Measurements from ENCODE around the gene URM1. TPM values are rescaled to one million over a fixed set of nuclear protein-coding genes. Genes with fewer than 3 reads are reported as not detected.
A peak's percentile ranks its signal among the peaks of the same experiment; 100 is the strongest.

Gene URM1
- total RNA-seq, 1 experiment from 2014 or later = 46.6 TPM

DNA sequence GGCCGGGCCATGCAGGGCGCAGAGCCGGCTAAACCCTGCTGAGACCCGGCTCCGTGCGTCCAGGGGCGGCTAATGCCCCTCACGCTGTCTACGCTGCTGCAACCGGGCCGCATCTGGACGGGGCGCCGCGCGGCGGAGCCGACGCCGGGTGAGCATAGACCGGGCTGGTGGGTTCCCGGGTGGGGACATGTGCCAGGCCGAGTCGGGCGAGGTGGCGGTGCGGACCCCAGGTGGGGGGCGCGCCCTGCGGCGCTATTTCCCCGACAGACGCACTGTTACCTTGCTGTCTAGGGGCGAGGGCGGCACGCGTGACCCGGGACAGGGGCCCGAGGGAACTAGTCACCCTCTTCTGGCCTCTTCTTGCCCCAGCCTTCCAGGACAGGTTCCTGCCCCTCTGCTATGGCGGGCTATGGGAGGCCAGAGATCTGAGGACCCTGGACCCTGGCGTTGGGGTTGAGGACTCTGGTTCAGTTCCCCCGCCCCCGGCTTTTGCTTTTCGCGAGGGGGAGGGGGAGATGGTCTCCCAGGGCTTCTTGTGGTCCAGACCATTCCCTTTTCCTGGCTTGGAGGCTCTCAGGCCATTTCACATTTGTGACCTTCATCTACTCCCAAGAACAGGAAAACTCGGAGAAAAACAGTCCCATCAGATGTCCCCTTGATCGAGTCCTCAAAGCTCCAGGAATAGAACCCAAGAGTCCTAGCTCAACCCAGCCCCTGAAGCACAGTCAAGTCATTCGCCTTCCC is 30.3 kb upstream of the URM1 start:
- H2AK5ac ChIP-seq (ENCODE audit: insufficient read length, low read length) = no peak overlapping the region
- H3K4ac ChIP-seq (ENCODE audit: low read depth, low read length) = no peak overlapping the region
- H2AFZ ChIP-seq (ENCODE audit: low read length) = no peak overlapping the region
- H2BK5ac ChIP-seq (ENCODE audit: insufficient read length, low read length) = no peak overlapping the region
- peaks cover 4 to 5% of the 10 kb centered on the region in 2 experiments for H3K4me1 Mint-ChIP-seq
- H3K18ac ChIP-seq (ENCODE audit: insufficient read length, low read depth, low read length) = no peak overlapping the region
- H4K91ac ChIP-seq (ENCODE audit: insufficient read length, low read depth, low read length) = no peak overlapping the region
- no peaks in the 10 kb centered on the region for H4K20me1 ChIP-seq (ENCODE audit: control insufficient read depth, insufficient read depth, insufficient read length)
- H3K4me2 ChIP-seq (ENCODE audit: insufficient read depth, insufficient read length, low read length) = peak overlapping the region; percentile 70
- H3K27ac ChIP-seq (ENCODE audit: insufficient read length, low read depth, low read length) = no peak overlapping the region
- no peak overlapping the region for H2BK15ac ChIP-seq (ENCODE audit: low read depth, low read length)
- H2BK12ac ChIP-seq (ENCODE audit: insufficient read length, low read depth, low read length) = no peak overlapping the region
- no peak overlapping the region for H2BK20ac ChIP-seq (ENCODE audit: low read depth, low read length, poor library complexity, severe bottlenecking)
- no peak for TF ChIP-seq CTCF (conservative IDR thresholded peaks at IDR 0.05)
- H3K23ac ChIP-seq (ENCODE audit: insufficient read length, low read depth, low read length) = no peak overlapping the region
- peak; percentile 41 for DNase-seq
- no peak overlapping the region for H3K56ac ChIP-seq (ENCODE audit: insufficient read length, low read depth, low read length)
- no peak overlapping the region for H4K8ac ChIP-seq (replicated peaks; ENCODE audit: insufficient read length, low read depth, low read length)
- H3T11ph ChIP-seq (ENCODE audit: low read length) = no peak overlapping the region
- no peaks in the 10 kb centered on the region for H3K27me3 Mint-ChIP-seq (ENCODE audit: low read depth)
- H3K14ac ChIP-seq (ENCODE audit: insufficient read depth, low read length) = no peak overlapping the region; the same call in 1 of the 2 replicates
- H3K79me2 ChIP-seq (ENCODE audit: insufficient read depth, low read length) = no peaks in the 10 kb centered on the region
- H3K23me2 ChIP-seq (ENCODE audit: insufficient read length, low read depth, low read length, poor library complexity, severe bottlenecking) = peaks cover 3% of the 10 kb centered on the region
- H2BK120ac ChIP-seq (ENCODE audit: low read depth, low read length, poor library complexity, severe bottlenecking) = no peak overlapping the region
- no peak overlapping the region for H4K5ac ChIP-seq (ENCODE audit: insufficient read length, low read depth, low read length)
- H3K27ac Mint-ChIP-seq = peak overlapping the region in 1 of 3 experiments; percentile 40; a peak in 1 of 7 replicates
- H3K27me3 ChIP-seq (ENCODE audit: insufficient read depth, low read length) = no peaks in the 10 kb centered on the region
- peaks cover 4 to 22% (median 10%) of the 10 kb centered on the region in 3 experiments for H3K36me3 Mint-ChIP-seq (ENCODE audit: insufficient read depth in 1 of 3, low read depth in 3 of 3)
- WGBS (ENCODE audit: extremely low coverage, insufficient read length, low lambda C conversion rate) = no CpG with 5 or more reads among the region's 48 CpGs
- peak overlapping the region; percentile 88 to 93 for H3K4me3 Mint-ChIP-seq
- no peaks in the 10 kb centered on the region for H3K4me1 ChIP-seq (ENCODE audit: insufficient read depth, low read length)
- no peaks in the 10 kb centered on the region for H3K9me3 ChIP-seq (ENCODE audit: control insufficient read depth, low read depth, low read length)
- no peaks in the 10 kb centered on the region for H3K9me3 Mint-ChIP-seq
- H3K79me1 ChIP-seq (ENCODE audit: insufficient read depth, low read depth, low read length, poor library complexity, severe bottlenecking) = no peaks in the 10 kb centered on the region
- H3K9ac ChIP-seq (ENCODE audit: extremely low read depth, insufficient read length, low read length) = no peak overlapping the region

All from H9 (cell line).